Astrocyte of the spinal cord (primary cell): ENCODE data around the gene ACTR1A.
"Not testable (repeated sequence)": the region's sequence is repeated elsewhere in the genome, so short reads cannot be mapped to it uniquely, and the experiment has no call there.

Source experiments
- DNase-seq: peaks from one replicate; pipeline ENCODE4 v3.0.0; 2011; ENCODE audit warnings: low read depth, low spot score
- H3K4me3 ChIP-seq: 2 replicates; pipeline ENCODE4 v1.5.1; 2011; ENCODE audit warnings: low read depth, mild to moderate bottlenecking, low read length, moderate library complexity
- in situ Hi-C: cut with HindIII; loops from 2 replicates; pipeline ENCODE4 v1.10.0; 2017; ENCODE audit warnings: low sequenced_read_pairs
- TF ChIP-seq, protein P1 (sequence below): IDR thresholded peaks from 2 replicates; pipeline ENCODE4 v1.5.1; 2012; ENCODE audit warnings: low read depth, mild to moderate bottlenecking, low read length, inconsistent platforms

Gene ACTR1A

DNA sequence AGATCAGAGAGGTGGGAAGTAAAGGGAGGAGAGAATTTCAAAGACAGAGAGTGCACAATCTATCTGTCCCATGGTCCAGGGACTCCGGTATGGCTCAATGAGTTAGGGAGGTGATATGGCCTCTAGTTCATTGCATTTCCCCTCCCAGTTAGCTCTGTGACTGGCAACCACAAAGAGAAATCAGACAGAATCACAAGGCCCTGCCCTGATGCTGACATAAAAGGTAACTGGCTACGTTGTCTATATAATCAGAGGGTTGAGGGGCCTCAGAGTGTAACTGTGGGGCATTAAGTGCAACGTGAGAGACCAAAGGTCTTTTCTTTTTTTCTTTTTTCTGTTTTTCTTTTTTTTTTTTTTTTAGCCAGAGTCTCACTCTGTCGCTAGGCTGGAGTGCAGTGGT lies 43.9 kb downstream of the ACTR1A start:
- TF ChIP-seq, protein P1, sequence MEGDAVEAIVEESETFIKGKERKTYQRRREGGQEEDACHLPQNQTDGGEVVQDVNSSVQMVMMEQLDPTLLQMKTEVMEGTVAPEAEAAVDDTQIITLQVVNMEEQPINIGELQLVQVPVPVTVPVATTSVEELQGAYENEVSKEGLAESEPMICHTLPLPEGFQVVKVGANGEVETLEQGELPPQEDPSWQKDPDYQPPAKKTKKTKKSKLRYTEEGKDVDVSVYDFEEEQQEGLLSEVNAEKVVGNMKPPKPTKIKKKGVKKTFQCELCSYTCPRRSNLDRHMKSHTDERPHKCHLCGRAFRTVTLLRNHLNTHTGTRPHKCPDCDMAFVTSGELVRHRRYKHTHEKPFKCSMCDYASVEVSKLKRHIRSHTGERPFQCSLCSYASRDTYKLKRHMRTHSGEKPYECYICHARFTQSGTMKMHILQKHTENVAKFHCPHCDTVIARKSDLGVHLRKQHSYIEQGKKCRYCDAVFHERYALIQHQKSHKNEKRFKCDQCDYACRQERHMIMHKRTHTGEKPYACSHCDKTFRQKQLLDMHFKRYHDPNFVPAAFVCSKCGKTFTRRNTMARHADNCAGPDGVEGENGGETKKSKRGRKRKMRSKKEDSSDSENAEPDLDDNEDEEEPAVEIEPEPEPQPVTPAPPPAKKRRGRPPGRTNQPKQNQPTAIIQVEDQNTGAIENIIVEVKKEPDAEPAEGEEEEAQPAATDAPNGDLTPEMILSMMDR: no peak
- DNase-seq: no peak
- in situ Hi-C loops: no loop called here
- H3K4me3 ChIP-seq: no peak overlapping the region

DNA sequence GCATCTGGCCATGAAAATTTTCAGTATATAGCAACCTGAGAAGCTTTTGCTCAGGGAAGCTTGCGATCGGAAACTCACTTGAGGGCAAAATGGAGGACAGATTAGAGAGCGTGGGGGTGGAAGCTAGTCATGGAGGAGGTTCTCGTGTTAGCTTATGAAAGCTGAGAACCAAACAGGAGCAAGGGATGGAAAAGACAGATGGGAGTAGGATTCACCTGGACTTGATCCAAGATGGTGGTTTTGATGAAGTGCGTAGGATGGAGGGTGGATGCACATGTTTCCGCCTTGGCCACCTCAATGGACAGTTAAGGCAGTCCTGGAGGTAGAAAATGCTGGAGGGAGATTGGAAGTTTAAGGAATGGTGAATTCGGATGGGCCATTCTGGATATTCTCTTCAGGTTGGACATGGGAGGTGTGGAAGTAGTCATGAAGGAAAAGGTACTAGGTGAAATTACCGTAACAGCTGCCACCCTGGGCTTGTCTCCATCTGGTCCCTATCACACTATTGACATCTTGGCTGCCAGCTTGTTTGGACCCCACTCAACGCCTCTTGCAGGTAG lies 44.8 kb downstream of the ACTR1A start:
- TF ChIP-seq, protein P1: no peak
- no peak overlapping the region for H3K4me3 ChIP-seq
- in situ Hi-C loops: no loop called here
- DNase-seq: no peak

DNA sequence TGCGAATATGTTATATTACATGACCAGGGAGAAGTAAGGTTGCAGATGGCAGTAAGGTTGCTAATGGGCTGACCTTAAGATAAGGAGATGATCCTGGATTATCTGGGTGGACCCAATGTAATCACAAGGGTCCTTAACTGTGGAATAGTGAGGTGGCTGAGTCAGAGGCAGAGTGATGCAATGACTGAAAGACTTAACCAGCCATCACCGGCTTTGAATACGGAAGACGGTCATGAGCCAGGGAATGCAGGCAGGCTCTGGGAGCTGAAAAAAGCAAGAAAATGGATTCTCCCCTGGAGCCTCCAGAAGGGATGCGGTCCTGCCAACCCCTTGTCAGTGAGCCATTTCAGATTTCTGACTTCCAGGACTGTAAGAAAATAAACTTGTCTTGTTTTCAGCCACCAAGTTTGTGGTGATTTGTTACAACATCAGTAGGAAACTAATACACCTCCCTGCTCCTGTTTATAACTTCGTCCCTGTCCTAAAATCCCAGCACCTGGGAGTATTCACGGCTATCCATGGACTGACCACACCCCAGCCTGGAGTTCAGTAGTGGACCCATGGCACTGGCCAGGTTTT lies 46.5 kb downstream of the ACTR1A start:
- TF ChIP-seq, protein P1: no peak
- in situ Hi-C loops: no loop called here
- DNase-seq: peak; percentile 79
- no peak overlapping the region for H3K4me3 ChIP-seq

DNA sequence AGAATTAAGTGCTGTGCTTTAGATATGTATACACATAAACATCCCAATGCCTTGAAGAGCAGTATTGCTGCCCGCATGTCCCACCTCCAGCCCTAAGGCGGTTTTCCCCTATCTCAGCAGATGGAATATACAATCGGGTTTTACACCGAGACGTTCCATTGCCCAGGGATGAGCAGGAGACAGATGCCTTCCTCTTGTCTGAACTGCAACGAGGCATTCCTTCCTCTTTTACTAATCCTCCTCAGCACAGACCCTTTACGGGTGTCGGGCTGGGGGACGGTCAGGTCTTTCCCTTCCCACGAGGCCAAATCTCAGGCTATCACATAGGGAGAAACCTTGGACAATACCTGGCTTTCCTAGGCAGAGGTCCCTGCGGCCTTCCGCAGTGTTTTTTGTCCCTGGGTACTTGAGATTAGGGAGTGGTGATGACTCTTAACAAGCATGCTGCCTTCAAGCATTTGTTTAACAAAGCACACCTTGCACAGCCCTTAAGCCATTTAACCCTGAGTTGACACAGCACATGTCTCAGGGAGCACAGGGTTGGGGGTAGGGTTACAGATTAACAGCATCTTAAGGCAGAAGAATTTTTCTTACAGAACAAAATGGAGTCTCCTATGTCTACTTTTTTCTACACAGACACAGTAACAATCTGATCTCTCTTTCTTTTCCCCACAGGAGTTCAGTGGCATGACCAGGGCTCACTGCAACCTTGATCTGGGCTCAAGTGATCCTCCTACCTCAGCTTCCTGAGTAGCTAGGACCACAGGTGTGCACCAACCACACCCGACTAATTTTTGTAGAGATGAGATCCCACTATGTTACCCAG lies 47.6 kb downstream of the ACTR1A start:
- DNase-seq, in situ Hi-C loops, H3K4me3 ChIP-seq: not testable (repeated sequence)

DNA sequence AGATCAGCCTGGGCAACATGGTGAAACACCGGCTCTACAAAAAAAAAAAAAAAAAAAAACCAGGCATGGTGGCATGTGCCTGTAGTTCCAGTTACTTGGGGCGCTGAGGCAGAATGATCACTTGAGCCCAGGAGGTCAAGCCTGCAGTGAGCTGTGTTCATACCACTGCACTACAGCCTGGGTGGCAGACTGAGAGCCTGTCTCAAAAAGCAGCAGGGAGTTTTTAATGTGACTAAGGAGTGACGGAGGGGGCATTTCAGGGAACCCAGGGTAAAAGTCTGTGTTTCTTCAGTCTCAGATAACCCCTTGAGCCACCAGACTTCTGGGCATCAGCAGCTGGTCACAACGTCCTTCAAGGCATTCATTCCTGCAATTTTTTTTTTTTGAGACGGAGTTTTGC lies 49.0 kb downstream of the ACTR1A start:
- in situ Hi-C loops: no loop called here
- H3K4me3 ChIP-seq: no peak overlapping the region
- no peak for DNase-seq
- TF ChIP-seq, protein P1: no peak

DNA sequence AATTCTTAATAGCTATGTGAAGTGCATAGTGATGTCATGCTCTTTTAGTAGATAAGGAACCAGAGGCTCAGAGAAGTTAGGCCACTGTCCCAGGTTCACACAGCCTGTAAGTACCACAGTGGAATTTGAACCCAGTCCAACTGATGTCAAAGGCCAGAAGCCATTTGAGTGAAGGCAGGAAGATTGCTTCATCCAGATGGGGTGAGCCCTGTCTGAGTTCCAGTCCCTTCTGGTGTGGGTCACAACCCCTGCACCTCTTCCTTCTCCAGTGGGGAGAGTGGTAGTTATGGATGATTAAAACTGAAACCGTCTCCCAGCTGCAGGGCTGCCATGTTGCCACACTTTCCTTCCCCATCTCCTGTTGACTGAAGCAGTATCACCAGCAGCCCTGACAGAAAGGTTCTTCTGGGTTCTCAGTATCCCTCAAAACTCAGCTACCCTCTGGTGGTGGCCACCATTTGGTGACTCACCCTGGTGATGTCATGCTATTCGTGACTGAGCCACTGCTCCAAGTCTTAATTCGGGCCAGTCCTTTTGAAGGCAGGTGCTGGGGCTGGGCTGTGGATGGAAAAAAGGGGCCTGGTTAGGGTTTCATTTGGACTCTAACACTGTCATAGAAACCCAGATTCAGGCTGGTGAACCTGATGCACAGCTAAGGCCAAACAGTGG lies 49.7 kb downstream of the ACTR1A start:
- peak; percentile 71 for DNase-seq
- in situ Hi-C loops: no loop called here
- no peak overlapping the region for H3K4me3 ChIP-seq
- TF ChIP-seq, protein P1: no peak
